ENCODE data around the gene AFF4. TPM values are rescaled to one million over a fixed set of nuclear protein-coding genes. Genes with fewer than 3 reads are reported as not detected.
"Not testable (repeated sequence)": the region's sequence is repeated elsewhere in the genome, so short reads cannot be mapped to it uniquely, and the experiment has no call there.

The AFF4 gene
- polyA plus RNA-seq, 1 of the 3 experiments (the other 2 are of a cell fraction), result 8.1 TPM

DNA sequence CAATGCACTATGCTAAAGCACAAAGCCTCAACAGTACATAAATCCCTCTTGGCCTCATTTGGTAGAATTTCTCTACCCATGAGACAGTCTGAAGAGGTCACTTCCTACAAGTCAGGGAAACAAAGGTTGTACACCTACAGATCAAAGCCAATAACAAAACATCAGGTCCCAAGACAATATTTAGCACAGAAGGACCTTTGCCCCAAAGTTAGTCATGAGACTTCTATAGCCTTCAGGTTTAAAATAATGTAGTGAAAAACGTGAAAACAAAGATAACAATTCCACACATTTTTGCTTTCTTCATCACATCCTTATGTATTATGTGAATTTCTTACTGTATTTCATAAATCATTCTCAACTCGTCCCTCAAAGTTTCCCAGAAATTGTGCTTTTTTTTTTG lies 15.8 kb downstream of the AFF4 start:
- H3K4me3 ChIP-seq (ENCODE audit: low read depth in 2 of 2, low read length in 1 of 2), result no peak overlapping the region; a peak in 1 of 4 replicates
- H3K9me3 ChIP-seq, result no peaks in the 10 kb centered on the region
- peaks cover 98% of the 10 kb centered on the region for H4K20me1 ChIP-seq (ENCODE audit: insufficient read depth)
- no peaks in the 10 kb centered on the region for H3K9me2 ChIP-seq
- no peak; the same call in 1 of the 2 replicates for TF ChIP-seq RXRA (IDR thresholded peaks at IDR 0.05; ENCODE audit: borderline replicate concordance, low read depth)
- peak; percentile 4; the same call in 1 of the 2 replicates for TF ChIP-seq FOSL2 (IDR thresholded peaks at IDR 0.05; ENCODE audit: borderline replicate concordance, low read depth)
- TF ChIP-seq, protein P1, sequence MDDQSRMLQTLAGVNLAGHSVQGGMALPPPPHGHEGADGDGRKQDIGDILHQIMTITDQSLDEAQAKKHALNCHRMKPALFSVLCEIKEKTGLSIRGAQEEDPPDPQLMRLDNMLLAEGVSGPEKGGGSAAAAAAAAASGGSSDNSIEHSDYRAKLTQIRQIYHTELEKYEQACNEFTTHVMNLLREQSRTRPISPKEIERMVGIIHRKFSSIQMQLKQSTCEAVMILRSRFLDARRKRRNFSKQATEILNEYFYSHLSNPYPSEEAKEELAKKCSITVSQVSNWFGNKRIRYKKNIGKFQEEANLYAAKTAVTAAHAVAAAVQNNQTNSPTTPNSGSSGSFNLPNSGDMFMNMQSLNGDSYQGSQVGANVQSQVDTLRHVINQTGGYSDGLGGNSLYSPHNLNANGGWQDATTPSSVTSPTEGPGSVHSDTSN (IDR thresholded peaks at IDR 0.05), result peak; percentile 41; the same call in 1 of the 2 replicates
- TF ChIP-seq ELF1 (IDR thresholded peaks at IDR 0.05), result no peak
- TF ChIP-seq JUND (IDR thresholded peaks at IDR 0.05), result 0 out of 2 replicates have a peak, but pooled peaks have one; percentile 17
- TF ChIP-seq, protein P2, sequence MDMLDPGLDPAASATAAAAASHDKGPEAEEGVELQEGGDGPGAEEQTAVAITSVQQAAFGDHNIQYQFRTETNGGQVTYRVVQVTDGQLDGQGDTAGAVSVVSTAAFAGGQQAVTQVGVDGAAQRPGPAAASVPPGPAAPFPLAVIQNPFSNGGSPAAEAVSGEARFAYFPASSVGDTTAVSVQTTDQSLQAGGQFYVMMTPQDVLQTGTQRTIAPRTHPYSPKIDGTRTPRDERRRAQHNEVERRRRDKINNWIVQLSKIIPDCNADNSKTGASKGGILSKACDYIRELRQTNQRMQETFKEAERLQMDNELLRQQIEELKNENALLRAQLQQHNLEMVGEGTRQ (IDR thresholded peaks at IDR 0.05; ENCODE audit: borderline replicate concordance, low read depth, low read length), result no peak
- no peak for TF ChIP-seq GABPA (IDR thresholded peaks at IDR 0.05; ENCODE audit: low read depth)
- no peak for TF ChIP-seq FOXJ3 (CRISPR knock-in tag; IDR thresholded peaks at IDR 0.05)
- H3K27me3 ChIP-seq (ENCODE audit: insufficient read depth), result no peaks in the 10 kb centered on the region
- no peak overlapping the region for H2AFZ ChIP-seq (ENCODE audit: low read depth)
- peaks cover 100% of the 10 kb centered on the region for H3K79me2 ChIP-seq (ENCODE audit: insufficient read depth)
- peaks cover 0 to 24% of the 10 kb centered on the region in 2 experiments for H3K36me3 ChIP-seq (replicated peaks in 1 of 2; ENCODE audit: control insufficient read depth in 1 of 2, insufficient read depth in 2 of 2, low read length in 1 of 2)
- ChIA-PET POLR2A (no interaction called here), CTCF (interaction anchor here (1.4 kb wide), 1 partner anchor 16 kb away, joined by 3 read pairs; the partner anchor contains the start of gene AFF4)
- WGBS (ENCODE audit: low lambda C conversion rate), result 20% methylated on average over 2 of the region's 2 CpGs
- H3K4me1 ChIP-seq (ENCODE audit: control insufficient read depth in 1 of 2, insufficient read depth in 2 of 2, low read depth in 1 of 2, low read length in 1 of 2), result peaks cover 0 to 14% of the 10 kb centered on the region in 2 experiments; a peak in 2 of 4 replicates
- DNase-seq, result no peak
- H3K9ac ChIP-seq, result peak overlapping the region; percentile 24; the same call in 1 of the 2 replicates
- peak overlapping the region; percentile 14 for H3K4me2 ChIP-seq
- H3F3A ChIP-seq (replicated peaks; ENCODE audit: insufficient read depth), result peaks cover 29% of the 10 kb centered on the region
- H3K27ac ChIP-seq (ENCODE audit: low read depth in 2 of 2, low read length in 1 of 2), result peak overlapping the region in 1 of 2 experiments; percentile 85; a peak in 2 of 4 replicates

DNA sequence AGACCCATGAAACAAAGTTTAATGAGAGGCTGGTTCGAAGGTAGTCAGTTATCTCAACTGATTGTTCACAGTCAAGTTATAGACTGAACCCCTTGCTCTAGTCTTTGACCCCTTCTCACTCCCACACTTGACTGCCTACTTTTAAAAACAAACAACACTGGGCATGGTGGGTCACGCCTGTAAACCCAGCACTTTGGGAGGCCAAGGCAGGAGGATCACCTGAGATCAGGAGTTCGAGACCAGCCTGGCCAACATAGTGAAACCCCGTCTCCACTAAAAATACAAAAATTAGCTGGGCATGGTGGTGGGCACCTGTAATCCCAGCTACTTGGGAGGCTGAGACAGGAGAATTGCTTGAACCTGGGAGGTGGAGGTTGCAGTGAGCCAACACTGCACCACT lies 18.1 kb downstream of the AFF4 start:
- peaks cover 0 to 11% of the 10 kb centered on the region in 2 experiments for H3K36me3 ChIP-seq (replicated peaks in 1 of 2; ENCODE audit: control insufficient read depth in 1 of 2, insufficient read depth in 2 of 2, low read length in 1 of 2)
- H3K9ac ChIP-seq; POLR2A ChIA-PET; H3K4me3 ChIP-seq (ENCODE audit: low read depth in 2 of 2, low read length in 1 of 2); DNase-seq; CTCF ChIA-PET; H3K27ac ChIP-seq (ENCODE audit: low read depth in 2 of 2, low read length in 1 of 2); H3K27me3 ChIP-seq (ENCODE audit: insufficient read depth); H3K9me2 ChIP-seq; H3K9me3 ChIP-seq; H3K4me2 ChIP-seq; H2AFZ ChIP-seq (ENCODE audit: low read depth): not testable (repeated sequence)
- H3K79me2 ChIP-seq (ENCODE audit: insufficient read depth), result peaks cover 100% of the 10 kb centered on the region
- 95% methylated on average over 4 of the region's 4 CpGs for WGBS (ENCODE audit: low lambda C conversion rate)
- H4K20me1 ChIP-seq (ENCODE audit: insufficient read depth), result peaks cover 98% of the 10 kb centered on the region
- H3K4me1 ChIP-seq (ENCODE audit: control insufficient read depth in 1 of 2, insufficient read depth in 2 of 2, low read depth in 1 of 2, low read length in 1 of 2), result peaks cover 0 to 14% of the 10 kb centered on the region in 2 experiments; a peak in 2 of 4 replicates
- peaks cover 29% of the 10 kb centered on the region for H3F3A ChIP-seq (replicated peaks; ENCODE audit: insufficient read depth)

- no peaks in the 10 kb centered on the region for H3K9me3 ChIP-seq
- TF ChIP-seq EZH2phosphoT487 (IDR thresholded peaks at IDR 0.05; ENCODE audit: borderline replicate concordance, low read depth) (no peak), NRF1 (IDR thresholded peaks at IDR 0.05; ENCODE audit: low read depth, low read length) (no peak), RAD21 (IDR thresholded peaks at IDR 0.05; ENCODE audit: low read length) (no peak), FOXJ3 (CRISPR knock-in tag; IDR thresholded peaks at IDR 0.05) (no peak), SIN3A (IDR thresholded peaks at IDR 0.05; ENCODE audit: borderline replicate concordance, low read depth, low read length) (no peak), GABPA (IDR thresholded peaks at IDR 0.05; ENCODE audit: low read depth) (no peak)
- ChIA-PET POLR2A (no interaction called here), CTCF (no interaction called here)
- no peaks in the 10 kb centered on the region for H3K27me3 ChIP-seq (ENCODE audit: insufficient read depth)
- H3K9ac ChIP-seq, result no peak overlapping the region
- no peak for DNase-seq
- H3K27ac ChIP-seq (ENCODE audit: low read depth in 2 of 2, low read length in 1 of 2), result no peak overlapping the region
- no peak overlapping the region for H2AFZ ChIP-seq (ENCODE audit: low read depth)
- no peak overlapping the region for H3K4me3 ChIP-seq (ENCODE audit: low read depth in 2 of 2, low read length in 1 of 2)
- H3K36me3 ChIP-seq (replicated peaks in 1 of 2; ENCODE audit: control insufficient read depth in 1 of 2, insufficient read depth in 2 of 2, low read length in 1 of 2), result peaks cover 0 to 11% of the 10 kb centered on the region in 2 experiments
- H3K4me1 ChIP-seq (ENCODE audit: control insufficient read depth in 1 of 2, insufficient read depth in 2 of 2, low read depth in 1 of 2, low read length in 1 of 2), result peaks cover 0 to 6% of the 10 kb centered on the region in 2 experiments; a peak in 1 of 4 replicates
- H3K4me2 ChIP-seq, result no peak overlapping the region
- H4K20me1 ChIP-seq (ENCODE audit: insufficient read depth), result peaks cover 98% of the 10 kb centered on the region
- H3K79me2 ChIP-seq (ENCODE audit: insufficient read depth), result peaks cover 100% of the 10 kb centered on the region
- WGBS (ENCODE audit: low lambda C conversion rate), result 94% methylated on average over 3 of the region's 3 CpGs
- no peaks in the 10 kb centered on the region for H3K9me2 ChIP-seq
- peaks cover 17% of the 10 kb centered on the region for H3F3A ChIP-seq (replicated peaks; ENCODE audit: insufficient read depth)
Measured at GRCh38 chr5:132943362-132944022, 19.9 kb downstream of the AFF4 start.
